GM19438 (cell line): ENCODE results near the gene DOCK4.

Experiments
- ATAC-seq: cut with Tn5 transposase; IDR thresholded peaks from one replicate; pipeline ENCODE4 v1.9.1; 2021; ENCODE audit warnings: low read depth; ENCODE audit not compliant: unreplicated experiment

The DOCK4 gene

GRCh38 chr7:112118581-112119566, 87.3 kb downstream of the DOCK4 start:
- no peak for ATAC-seq

GRCh38 chr7:112116894-112117293, 89.3 kb downstream of the DOCK4 start:
- no peak for ATAC-seq

GRCh38 chr7:112116358-112116757, 89.8 kb downstream of the DOCK4 start:
- no peak for ATAC-seq

- no peak for ATAC-seq
Measured at GRCh38 chr7:112115880-112116279, 90.3 kb downstream of the DOCK4 start.

GRCh38 chr7:112113913-112114575, 92.2 kb downstream of the DOCK4 start:
- ATAC-seq = no peak

- ATAC-seq = no peak
Measured at GRCh38 chr7:112112822-112113255, 93.4 kb downstream of the DOCK4 start.

- ATAC-seq = no peak
Measured at GRCh38 chr7:112110651-112111050, 95.5 kb downstream of the DOCK4 start.

GRCh38 chr7:112110175-112110574, 96.0 kb downstream of the DOCK4 start:
- ATAC-seq = no peak

- no peak for ATAC-seq
Measured at GRCh38 chr7:112108981-112109380, 97.2 kb downstream of the DOCK4 start.

GRCh38 chr7:112105584-112106530, 100.3 kb downstream of the DOCK4 start:
- ATAC-seq = no peak

GRCh38 chr7:112104120-112104519, 102.1 kb downstream of the DOCK4 start:
- ATAC-seq = no peak

- no peak for ATAC-seq
Measured at GRCh38 chr7:112103246-112103645, 103.0 kb downstream of the DOCK4 start.

- no peak for ATAC-seq
Measured at GRCh38 chr7:112101201-112101846, 104.9 kb downstream of the DOCK4 start.

GRCh38 chr7:112097524-112097923, 108.7 kb downstream of the DOCK4 start:
- no peak for ATAC-seq

- ATAC-seq = no peak
Measured at GRCh38 chr7:112093409-112093808, 112.8 kb downstream of the DOCK4 start.

- ATAC-seq = no peak
Measured at GRCh38 chr7:112092709-112093395, 113.3 kb downstream of the DOCK4 start.

GRCh38 chr7:112092306-112092705, 113.9 kb downstream of the DOCK4 start:
- no peak for ATAC-seq

GRCh38 chr7:112091768-112092167, 114.4 kb downstream of the DOCK4 start:
- ATAC-seq = no peak

- no peak for ATAC-seq
Measured at GRCh38 chr7:112089551-112089950, 116.6 kb downstream of the DOCK4 start.
